HL-60/S4 treated with retinoic acid at 250 ng/mL for 4 days and 3 days (cell line): ENCODE measurements around the gene NRROS.
"Not testable (repeated sequence)": the region's sequence is repeated elsewhere in the genome, so short reads cannot be mapped to it uniquely, and the experiment has no call there.

Experiments used
- in situ Hi-C: fragments of 300-500 bp; cut with MboI; formaldehyde crosslinking; loops from 2 replicates; pipeline ENCODE4 v1.7.0; 2022; ENCODE audit warnings: low sequenced_read_pairs

NRROS gene

DNA sequence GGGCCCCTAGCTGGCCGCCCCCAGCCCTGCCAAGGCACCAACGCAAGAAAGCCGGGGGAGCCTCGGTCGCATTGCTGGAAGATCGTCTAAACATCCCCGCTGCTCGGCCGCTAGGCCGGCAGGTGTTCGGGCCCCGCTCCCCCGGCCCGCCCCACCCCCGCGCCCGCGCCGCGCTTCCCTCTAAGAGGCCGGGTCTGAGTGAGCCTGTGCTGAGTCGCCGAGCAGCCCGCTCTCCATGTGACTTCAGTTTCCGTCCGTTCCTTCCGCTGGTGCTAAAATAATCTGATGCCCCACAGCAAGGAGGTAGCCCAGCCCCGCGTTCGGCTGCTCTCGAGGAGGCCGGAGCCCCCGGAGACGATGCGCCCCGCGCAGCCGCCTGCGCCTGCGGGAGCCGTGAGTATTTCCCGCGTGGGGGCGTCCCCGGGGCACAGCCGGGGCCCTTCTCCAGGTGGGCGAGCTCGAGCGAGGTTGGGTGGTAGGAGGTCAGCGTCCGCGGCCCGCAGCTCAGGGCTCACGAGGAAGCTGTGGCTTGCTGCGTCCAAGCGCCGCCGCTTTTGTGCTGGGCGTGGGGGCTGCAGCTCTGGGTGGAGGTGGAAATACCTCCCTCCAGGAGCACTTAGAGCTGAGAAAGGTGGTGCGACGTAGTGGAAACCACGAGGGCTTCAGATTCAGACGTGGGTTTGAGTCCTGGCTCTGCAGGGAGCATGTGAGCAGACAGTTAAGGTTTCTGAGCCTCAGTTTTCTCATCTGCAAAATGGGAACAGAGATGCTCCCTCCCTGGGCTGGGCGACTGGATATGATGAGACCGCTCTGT lies at the start of gene NRROS:
NRROS (plus strand) TSS at position 212 of the 814 bp plus-strand sequence. CDS start 14,846 bp downstream, outside the sequence.
- in situ Hi-C loops: no loop called here

DNA sequence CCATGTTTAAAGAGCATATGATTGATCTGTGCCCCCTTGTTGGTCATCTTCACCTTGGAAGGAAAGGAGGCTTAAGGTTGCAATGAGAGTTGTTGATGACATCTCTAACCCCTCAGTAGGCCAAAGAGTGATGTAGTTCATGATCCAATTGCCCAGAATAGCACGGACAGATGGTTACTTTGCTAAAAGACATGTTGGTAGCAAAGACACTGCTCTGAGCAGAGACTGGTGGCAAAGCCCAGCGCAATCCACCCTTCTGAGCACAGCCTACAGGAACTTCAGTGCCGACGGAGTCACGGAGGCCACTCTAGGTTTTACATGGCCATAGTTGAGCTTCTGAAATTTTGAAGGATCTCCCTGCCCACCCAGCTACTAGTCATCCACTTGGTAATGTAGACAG lies 49.2 kb upstream of the NRROS start:
- in situ Hi-C loops: no loop called here

DNA sequence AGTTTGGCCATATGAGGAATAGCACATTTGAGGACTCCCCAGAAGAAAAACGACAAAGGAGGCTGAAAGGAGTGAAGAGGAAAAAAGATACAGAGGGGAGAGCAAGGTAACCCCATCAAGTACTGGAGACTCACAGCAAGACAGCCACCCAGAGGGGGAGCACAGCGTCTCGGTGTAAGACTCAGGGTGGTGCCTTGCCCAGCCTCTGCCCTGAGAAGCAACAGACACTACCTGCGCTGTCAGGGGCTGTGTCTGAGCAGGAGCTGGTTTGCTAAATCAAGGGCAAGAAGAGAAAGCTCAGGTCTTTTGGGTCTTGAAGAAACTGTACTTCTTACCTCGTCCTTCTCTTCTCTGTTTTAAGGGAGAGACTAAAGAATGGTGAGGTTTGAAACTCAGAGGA lies 43.1 kb upstream of the NRROS start:
- in situ Hi-C loops: no loop called here

DNA sequence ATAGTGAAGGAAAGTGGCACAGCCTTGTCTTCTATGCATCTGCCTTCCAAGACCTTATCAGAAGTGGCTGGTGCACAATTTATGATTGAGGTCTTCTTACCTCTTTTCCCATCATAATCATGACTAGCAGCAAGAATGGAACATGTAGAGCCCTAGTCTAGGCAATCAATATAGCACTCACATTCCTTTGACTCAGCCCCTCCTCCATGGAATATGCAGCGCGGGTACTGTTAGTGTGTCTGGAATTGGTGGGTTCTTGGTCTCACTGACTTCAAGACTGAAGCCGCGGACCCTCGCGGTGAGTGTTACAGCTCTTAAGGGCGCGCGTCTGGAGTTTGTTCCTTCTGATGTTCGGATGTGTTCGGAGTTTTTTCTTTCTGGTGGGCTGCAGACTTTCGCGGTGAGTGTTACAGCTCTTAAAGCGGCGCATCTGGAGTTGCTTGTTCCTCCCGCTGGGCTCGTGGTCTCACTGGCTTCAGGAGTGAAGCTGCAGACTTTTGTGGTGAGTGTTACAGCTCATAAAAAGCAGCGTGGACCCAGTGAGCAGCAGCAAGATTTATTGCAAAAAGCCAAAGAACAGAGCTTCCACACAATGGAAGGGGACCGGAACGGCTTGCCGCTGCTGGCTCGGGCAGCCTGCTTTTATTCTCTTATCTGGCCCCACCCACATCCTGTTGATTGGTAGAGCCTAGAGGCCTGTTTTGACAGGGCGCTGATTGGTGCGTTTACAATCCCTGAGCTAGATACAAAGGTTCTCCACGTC lies 41.3 kb upstream of the NRROS start:
- in situ Hi-C loops: not testable (repeated sequence)

DNA sequence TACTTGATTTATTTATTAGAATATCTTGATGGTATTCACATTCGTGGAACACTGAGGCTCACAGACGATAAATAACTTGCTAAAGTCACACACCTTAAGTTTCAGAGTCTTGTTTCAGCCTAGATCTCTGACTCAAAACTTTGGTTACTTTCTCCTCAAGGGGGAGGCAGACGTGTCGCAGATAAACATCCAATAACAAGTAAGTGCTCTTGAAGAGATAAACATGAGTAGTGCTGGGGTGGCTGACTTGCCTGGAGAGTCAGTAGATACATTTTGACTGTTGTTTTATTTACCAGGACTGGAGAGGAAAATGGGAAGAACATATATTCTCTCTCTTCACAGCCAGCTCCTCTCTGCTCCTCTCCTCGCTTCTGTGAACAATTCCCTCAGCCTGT lies 39.8 kb upstream of the NRROS start:
- in situ Hi-C loops: no loop called here

DNA sequence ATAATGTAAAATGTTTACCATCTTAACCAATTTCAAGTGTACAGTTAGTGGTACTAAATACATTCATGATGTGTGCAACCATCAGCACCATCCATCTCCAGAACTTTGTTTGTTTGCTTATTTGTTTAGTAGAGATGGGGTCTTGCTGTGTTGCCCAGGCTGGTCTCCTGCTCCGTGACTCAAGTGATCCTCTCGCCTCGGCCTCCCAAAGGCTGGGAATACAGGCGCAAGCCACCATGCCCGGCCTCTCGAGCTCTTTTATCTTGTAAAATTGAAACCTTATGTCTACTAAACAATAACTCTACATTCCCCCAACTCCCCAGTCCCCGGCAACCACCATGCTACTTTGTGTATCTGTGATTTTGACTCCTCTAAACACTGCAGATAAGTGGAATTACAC lies 39.1 kb upstream of the NRROS start:
- in situ Hi-C loops: no loop called here

DNA sequence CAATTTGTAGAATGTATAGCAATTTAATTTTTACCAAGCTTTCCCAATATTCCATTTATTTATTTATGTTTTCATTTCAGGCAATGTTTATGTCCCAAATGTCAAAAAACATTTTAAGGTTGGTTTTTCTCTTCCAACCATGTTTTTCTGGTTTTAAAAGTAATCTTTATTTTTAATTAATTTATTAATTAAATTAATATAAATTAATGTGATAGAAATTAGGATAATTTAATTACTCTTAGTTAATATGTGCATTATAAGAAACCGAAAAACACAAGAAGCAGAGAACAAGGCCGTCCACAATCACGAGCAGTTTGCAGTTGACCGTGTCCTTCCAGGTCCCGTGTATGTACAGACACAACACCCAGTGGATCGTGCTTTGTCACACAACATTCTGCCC lies 36.8 kb upstream of the NRROS start:
- in situ Hi-C loops: no loop called here

DNA sequence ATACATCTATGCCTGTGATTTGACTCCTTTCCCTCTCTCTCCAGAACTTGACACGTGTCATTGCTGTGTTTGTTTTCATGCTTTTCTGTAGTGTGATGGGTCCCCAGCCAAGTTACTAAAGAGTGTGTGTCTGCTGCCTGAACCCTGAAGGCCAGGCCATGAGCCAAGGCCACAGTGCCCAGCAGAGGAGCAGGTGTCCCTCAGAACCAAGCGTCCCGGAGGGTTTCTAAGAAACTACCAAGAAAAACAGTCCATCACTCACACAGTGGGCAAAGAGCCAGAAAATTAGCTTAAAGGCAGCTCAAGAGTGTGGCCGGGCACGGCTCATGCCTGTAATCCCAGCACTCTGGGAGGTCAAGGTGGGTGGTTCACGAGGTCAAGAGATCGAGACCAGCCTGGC lies 35.8 kb upstream of the NRROS start:
- in situ Hi-C loops: no loop called here

DNA sequence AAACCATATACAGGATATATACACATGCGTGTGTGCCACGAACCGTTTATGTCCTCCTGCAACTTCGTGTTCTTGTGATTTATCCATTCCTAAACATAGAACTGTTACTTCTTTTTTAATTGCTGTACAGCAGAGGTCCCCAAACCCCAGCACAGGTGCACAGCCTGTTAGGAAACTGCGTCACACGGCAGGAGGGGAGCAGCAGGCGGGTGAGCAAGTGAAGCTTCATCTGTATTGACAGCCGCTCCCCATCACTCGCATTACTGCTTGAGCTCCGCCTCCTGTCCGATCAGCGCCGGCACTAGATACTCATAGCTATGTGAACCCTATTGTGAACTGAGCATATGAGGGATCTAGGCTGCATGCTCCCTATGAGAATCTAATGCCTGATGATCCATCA lies 34.9 kb upstream of the NRROS start:
- in situ Hi-C loops: no loop called here

DNA sequence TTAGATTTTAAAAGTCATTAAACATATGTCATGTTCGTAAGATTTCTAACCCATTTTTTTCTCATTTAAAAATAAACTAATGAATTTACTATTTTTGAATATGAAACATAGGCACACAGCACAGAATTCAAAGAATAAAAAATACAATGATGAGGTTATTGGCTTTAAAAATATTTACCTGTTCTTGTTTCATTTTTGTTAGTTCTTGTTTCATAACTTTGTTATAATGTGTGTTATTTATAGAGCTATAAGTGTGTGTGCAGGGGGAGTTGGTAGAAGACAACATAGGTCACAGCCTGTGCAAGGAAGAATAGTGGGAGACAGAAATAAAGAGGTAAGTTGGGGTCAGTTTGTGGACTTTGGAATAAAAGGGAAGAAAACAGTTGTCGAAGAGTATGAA lies 30.8 kb upstream of the NRROS start:
- in situ Hi-C loops: no loop called here

DNA sequence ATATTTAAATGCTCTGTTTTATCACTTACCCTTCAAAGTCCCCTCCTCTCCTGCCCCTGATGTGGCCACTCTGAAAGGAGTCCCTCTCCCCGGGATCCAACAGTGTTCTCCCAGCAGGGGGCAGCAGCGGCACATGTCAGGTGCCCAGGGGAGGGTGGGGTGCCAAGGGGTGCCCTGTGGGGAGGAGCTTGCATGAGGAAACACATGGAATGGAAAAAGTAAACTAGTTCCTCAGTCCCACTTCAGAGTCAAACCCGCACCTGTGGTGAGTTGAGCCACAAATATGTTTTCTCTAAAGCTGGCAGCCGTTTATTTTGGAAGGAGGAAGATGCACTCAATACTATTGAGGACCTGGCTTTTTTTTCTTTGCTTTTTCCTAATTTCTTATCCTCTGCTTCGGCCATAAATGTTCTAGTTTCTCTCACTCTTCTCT lies 30.1 kb upstream of the NRROS start:
- in situ Hi-C loops: no loop called here

DNA sequence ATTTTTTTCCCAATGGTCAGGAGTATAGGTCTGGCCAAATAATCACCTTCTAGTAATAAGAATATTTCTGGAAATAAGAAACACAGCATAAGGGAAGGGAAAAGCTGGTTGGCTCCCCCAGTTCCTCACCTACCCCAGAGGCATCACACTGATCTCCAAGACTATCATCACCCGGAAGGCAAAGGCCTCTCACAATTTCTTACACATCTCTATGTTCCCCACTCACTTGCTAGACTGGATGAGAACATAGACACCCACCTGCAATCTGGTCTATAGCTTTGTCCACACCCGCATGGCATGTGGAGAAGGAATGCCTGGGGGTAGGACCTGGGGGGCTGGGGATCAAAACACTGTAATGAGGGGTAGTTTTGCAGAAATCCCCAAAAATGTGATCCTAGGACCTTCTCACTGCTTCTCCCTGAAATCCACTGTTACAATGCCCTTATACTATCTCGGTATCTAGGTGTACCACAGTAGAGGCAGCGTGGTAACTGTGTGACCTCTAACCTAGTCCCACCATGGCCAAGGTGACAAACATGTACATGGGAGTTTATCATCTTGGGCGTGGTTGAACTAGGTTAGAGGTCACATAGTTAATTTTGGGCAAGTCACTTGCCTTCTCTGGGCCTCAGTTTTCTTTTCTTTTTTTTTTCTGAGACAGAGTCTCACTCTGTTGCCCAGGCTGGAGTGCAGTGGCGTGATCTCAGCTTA lies 29.5 kb upstream of the NRROS start:
- in situ Hi-C loops: loop anchor here (10.0 kb wide), 1 partner anchor 75 kb away; no protein-coding TSS in a partner anchor

DNA sequence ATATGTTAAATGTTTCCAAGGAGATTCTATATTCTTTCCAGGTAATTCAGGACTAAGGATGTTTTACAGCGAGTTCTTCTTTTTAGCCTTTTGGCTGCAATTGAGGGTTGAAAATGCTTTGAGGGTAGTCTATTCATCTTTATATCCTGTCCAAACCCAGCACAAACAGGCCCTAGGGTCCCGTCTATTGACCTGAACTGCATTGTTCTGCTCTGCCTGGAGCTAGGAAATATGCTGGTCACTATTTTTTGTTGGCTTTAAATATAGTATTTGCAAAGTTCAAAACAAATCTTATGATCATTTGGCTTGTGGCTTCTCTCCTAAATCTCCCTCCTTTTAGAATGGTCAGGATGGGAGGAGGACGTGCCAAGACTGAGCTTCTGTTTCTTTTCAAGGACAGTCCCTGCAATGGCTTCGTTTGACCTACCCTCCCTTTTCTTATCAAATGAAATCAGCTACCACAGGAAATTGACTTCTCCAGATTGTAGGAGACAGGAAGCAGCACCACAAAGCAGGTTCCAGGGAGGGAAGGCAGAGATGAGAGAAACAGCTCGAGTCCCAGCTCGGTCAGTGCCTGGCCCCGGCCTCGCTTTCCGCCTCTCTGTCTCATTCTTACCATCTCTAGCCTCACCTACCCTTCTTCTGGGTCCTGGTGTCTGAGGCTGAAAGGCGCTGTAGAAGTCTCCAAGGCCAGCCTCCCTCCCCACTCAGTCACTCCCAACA lies 27.6 kb upstream of the NRROS start:
- in situ Hi-C loops: loop anchor here (10.0 kb wide), 1 partner anchor 73 kb away; no protein-coding TSS in a partner anchor

DNA sequence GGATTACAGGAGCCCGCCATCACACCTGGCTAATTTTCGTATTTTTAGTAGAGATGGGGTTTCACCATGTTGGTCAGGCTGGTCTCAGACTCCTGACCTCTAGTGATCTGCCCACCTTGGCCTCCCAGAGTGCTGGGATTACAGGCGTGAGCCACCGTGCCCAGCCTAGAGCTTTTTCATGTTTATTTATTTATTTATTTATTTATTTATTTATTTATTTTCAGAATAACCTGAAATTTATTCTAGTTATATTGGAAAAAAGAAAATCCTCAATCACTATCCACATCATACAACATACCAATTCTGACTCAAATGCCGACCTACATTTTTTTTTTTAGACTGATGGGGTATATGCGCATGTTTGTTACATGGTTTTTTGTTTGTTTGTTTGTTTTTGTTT lies 24.3 kb upstream of the NRROS start:
- in situ Hi-C loops: loop anchor here (10.0 kb wide), 1 partner anchor 70 kb away; no protein-coding TSS in a partner anchor

DNA sequence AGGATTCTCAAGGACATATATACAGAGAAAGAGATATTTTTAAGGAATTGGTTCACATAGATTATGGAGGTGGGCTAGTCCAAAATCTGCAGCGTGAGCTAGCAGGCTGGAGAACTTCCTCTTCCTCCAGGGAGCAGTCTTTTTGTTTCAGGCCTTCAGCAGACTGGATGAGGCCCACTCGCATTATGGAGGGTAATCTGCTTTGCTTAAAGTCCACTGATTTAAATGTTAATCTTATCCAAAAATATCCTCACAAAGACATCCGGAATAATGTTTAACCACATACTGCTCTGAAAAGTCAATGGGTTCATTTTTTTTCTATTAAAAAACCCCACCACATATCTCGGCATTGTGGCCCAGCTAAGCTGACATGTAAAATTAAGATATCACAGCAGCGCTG lies 22.2 kb upstream of the NRROS start:
- in situ Hi-C loops: loop anchor here (10.0 kb wide), 1 partner anchor 68 kb away; no protein-coding TSS in a partner anchor

DNA sequence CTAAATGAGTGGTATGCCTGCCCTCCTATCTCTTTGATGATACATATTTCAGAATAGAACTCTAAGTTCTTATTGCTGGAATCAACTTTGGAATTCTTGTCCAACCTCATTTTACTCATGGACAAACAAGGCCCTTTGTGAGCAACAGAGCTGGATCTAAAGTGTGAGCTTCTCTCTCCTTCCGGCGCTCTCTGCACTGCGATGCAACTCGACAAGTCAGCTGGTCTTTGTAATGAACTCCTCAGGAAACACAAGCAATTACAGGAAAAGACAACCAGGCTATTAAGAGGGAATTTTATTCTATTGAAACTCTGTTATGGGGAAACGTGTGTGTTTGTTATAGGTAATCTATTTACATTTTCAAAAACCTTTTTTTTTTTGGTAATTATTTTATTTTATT lies 20.3 kb upstream of the NRROS start:
- in situ Hi-C loops: loop anchor here (10.0 kb wide), 1 partner anchor 66 kb away; no protein-coding TSS in a partner anchor

DNA sequence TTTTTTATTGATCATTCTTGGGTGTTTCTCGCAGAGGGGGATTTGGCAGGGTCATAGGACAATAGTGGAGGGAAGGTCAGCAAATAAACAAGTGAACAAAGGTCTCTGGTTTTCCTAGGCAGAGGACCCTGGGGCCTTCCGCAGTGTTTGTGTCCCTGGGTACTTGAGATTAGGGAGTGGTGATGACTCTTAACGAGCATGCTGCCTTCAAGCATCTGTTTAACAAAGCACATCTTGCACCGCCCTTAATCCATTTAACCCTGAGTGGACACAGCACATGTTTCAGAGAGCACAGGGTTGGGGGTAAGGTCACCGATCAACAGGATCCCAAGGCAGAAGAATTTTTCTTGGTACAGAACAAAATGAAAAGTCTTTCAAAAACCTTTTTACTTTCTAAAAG lies 19.9 kb upstream of the NRROS start:
- in situ Hi-C loops: loop anchor here (10.0 kb wide), 1 partner anchor 65 kb away; no protein-coding TSS in a partner anchor

DNA sequence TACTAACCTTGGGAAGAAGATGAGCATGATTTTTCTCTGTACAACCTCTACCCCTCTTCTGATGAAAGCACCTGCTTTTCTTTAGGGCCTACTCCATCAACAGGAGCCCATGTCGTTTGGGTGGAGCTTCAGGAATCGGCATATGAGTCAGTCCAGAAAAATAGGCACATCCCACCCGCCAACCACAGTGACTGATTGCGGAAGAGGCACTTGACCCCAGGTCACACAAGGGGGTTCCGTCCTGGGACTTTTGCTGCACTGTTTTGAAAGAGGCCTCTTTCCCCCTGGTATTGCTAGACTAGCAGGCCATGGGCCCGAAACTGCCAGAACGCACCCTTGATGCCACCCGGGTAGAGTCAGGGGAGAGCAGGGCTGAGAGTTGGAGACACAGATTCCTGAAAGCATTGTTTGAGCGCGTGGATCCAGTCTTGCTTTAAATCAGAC lies 19.3 kb upstream of the NRROS start:
- in situ Hi-C loops: no loop called here

DNA sequence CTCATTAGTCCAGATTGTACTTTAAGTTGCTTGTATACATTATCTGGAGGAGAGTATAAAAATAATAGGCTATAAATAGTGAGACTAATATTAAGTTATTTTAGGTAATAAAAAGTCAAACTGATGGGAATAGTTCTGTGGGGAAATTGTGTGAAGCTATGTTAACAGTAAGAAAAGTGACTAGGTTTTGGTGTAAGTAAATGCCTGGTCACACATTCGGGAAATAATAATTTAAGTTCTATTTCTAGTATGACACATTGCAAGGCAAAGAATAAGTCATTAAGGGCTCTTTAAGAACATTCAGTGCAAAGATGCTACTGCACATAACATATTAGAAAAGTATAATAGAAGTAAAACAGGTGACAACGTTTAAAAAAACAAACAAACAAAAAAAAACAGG lies 18.8 kb upstream of the NRROS start:
- in situ Hi-C loops: no loop called here

DNA sequence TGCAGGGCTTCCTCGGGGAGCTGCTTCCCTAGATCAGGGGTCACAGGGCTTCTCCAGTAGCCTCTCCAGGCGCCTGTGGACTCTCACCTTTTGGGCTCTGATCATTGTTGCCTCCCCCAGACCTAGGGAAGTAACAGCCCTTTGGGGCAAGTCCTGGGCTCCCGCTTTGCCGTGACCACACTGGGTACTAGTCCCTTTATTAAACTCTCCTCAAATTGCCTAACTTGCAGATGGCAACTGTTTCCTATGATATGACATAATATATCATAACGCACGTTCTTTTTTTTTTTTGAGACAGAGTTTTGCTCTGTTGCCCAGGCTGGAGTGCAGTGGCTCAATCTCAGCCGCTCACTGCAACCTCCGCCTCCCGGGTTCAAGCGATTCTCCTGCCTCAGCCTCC lies 17.9 kb upstream of the NRROS start:
- in situ Hi-C loops: no loop called here
